ENCODE data around the gene LRIT1. TPM values are rescaled to one million over a fixed set of nuclear protein-coding genes. Genes with fewer than 3 reads are reported as not detected.

LRIT1 gene
- total RNA-seq, 1 experiment from 2014 or later: not detected

- CTCF ChIA-PET: interaction anchor here (0.6 to 1.5 kb wide), 2 partner anchors 279 to 566 kb away, joined by 3 to 5 read pairs; no protein-coding TSS in a partner anchor
- Histone ChIP-seq H3K36me3 (ENCODE audit: low read depth) (no peaks in the 10 kb centered on the region), H3K9me2 (ENCODE audit: insufficient read depth) (no peaks in the 10 kb centered on the region), H3K27ac (no peak overlapping the region), H3K4me2 (no peak overlapping the region), H2AFZ (no peak overlapping the region), H4K20me1 (ENCODE audit: insufficient read depth) (peaks cover 3% of the 10 kb centered on the region; the same call in 1 of the 2 replicates), H3K4me3 (no peak overlapping the region), H3K27me3 (ENCODE audit: insufficient read depth, low read depth) (peaks cover 70% of the 10 kb centered on the region), H3K9me3 (ENCODE audit: insufficient read depth, low read depth) (0 out of 2 replicates have a peak, but pooled peaks cover 5% of the 10 kb centered on the region), H3F3A (ENCODE audit: insufficient read depth, low read depth) (no peaks in the 10 kb centered on the region), H3K79me2 (ENCODE audit: low read depth) (no peaks in the 10 kb centered on the region), H3K4me1 (replicated peaks; ENCODE audit: insufficient read depth) (no peaks in the 10 kb centered on the region)
- DNase-seq: no peak
- TF ChIP-seq EZH2 (IDR thresholded peaks at IDR 0.05; ENCODE audit: low read depth): no peak
- no peak for TF ChIP-seq CTCF (conservative IDR thresholded peaks at IDR 0.05)
- intact Hi-C loops (cut with micrococcal nuclease; ENCODE audit: unreplicated experiment): loop anchor here (10.0 kb wide), 1 partner anchor 1907 kb away; no protein-coding TSS in a partner anchor
- no TSS peak for BruUV-seq (replicated peaks)
- POLR2A ChIA-PET (ENCODE audit: unreplicated experiment): no interaction called here
Observed at GRCh38 chr10:84258034-84258695, 16.8 kb upstream of the LRIT1 start.

- no peak overlapping the region for H3K4me3 ChIP-seq
- H3K36me3 ChIP-seq (ENCODE audit: low read depth): no peaks in the 10 kb centered on the region
- H3F3A ChIP-seq (ENCODE audit: insufficient read depth, low read depth): no peaks in the 10 kb centered on the region
- no peak for DNase-seq
- H3K9me3 ChIP-seq (ENCODE audit: insufficient read depth, low read depth): 0 out of 2 replicates have a peak, but pooled peaks cover 5% of the 10 kb centered on the region
- POLR2A ChIA-PET (ENCODE audit: unreplicated experiment): no interaction called here
- H4K20me1 ChIP-seq (ENCODE audit: insufficient read depth): peaks cover 3% of the 10 kb centered on the region; the same call in 1 of the 2 replicates
- H3K27me3 ChIP-seq (ENCODE audit: insufficient read depth, low read depth): peaks cover 71% of the 10 kb centered on the region
- intact Hi-C loops (cut with micrococcal nuclease; ENCODE audit: unreplicated experiment): loop anchor here (10.0 kb wide), 1 partner anchor 1907 kb away; no protein-coding TSS in a partner anchor
- no peaks in the 10 kb centered on the region for H3K4me1 ChIP-seq (replicated peaks; ENCODE audit: insufficient read depth)
- H3K4me2 ChIP-seq: no peak overlapping the region
- no peaks in the 10 kb centered on the region for H3K9me2 ChIP-seq (ENCODE audit: insufficient read depth)
- H3K79me2 ChIP-seq (ENCODE audit: low read depth): no peaks in the 10 kb centered on the region
- no peak for TF ChIP-seq EZH2 (IDR thresholded peaks at IDR 0.05; ENCODE audit: low read depth)
- 0 out of 2 replicates have a peak, but pooled peaks have one; percentile 4 for TF ChIP-seq CTCF (conservative IDR thresholded peaks at IDR 0.05)
- no peak overlapping the region for H3K27ac ChIP-seq
- CTCF ChIA-PET: interaction anchor here (1.5 kb wide), 1 partner anchor 280 kb away, joined by 5 read pairs; no protein-coding TSS in a partner anchor
- no TSS peak for BruUV-seq (replicated peaks)
- no peak overlapping the region for H2AFZ ChIP-seq
Observed at GRCh38 chr10:84257343-84258020, 16.1 kb upstream of the LRIT1 start.

- H2AFZ ChIP-seq: no peak overlapping the region
- H3K4me1 ChIP-seq (replicated peaks; ENCODE audit: insufficient read depth): no peaks in the 10 kb centered on the region
- H3K79me2 ChIP-seq (ENCODE audit: low read depth): no peaks in the 10 kb centered on the region
- no peak overlapping the region for H3K27ac ChIP-seq
- no peak overlapping the region for H3K4me2 ChIP-seq
- peaks cover 3% of the 10 kb centered on the region; the same call in 1 of the 2 replicates for H4K20me1 ChIP-seq (ENCODE audit: insufficient read depth)
- intact Hi-C loops (cut with micrococcal nuclease; ENCODE audit: unreplicated experiment): loop anchor here (10.0 kb wide), 1 partner anchor 1908 kb away; no protein-coding TSS in a partner anchor
- no peak overlapping the region for H3K4me3 ChIP-seq
- H3K27me3 ChIP-seq (ENCODE audit: insufficient read depth, low read depth): peaks cover 71% of the 10 kb centered on the region
- no TSS peak for BruUV-seq (replicated peaks)
- H3K9me2 ChIP-seq (ENCODE audit: insufficient read depth): no peaks in the 10 kb centered on the region
- no peaks in the 10 kb centered on the region for H3F3A ChIP-seq (ENCODE audit: insufficient read depth, low read depth)
- H3K9me3 ChIP-seq (ENCODE audit: insufficient read depth, low read depth): 0 out of 2 replicates have a peak, but pooled peaks cover 5% of the 10 kb centered on the region
- POLR2A ChIA-PET (ENCODE audit: unreplicated experiment): interaction anchor here (0.6 kb wide), 1 partner anchor 118 kb away, joined by 3 read pairs; no protein-coding TSS in a partner anchor
- TF ChIP-seq CTCF (conservative IDR thresholded peaks at IDR 0.05): peak; percentile 55
- no peak for TF ChIP-seq EZH2 (IDR thresholded peaks at IDR 0.05; ENCODE audit: low read depth)
- no peaks in the 10 kb centered on the region for H3K36me3 ChIP-seq (ENCODE audit: low read depth)
- CTCF ChIA-PET: interaction anchor here (0.6 to 1.5 kb wide), 2 partner anchors 280 kb away, joined by 3 to 5 read pairs; no protein-coding TSS in a partner anchor
- peak in 1 of 2 experiments; percentile 44 for DNase-seq
Observed at GRCh38 chr10:84256510-84257342, 15.4 kb upstream of the LRIT1 start.

All from PC-9 (cell line).